Natural killer cell treated with Interleukin-12 subunit alpha and Interleukin-12 subunit beta and Interleukin-15 and Interleukin-18, amount 100 ng/mL, for 72 hours (primary cell): ENCODE results near the gene FYTTD1. TPM values are rescaled to one million over a fixed set of nuclear protein-coding genes. Genes with fewer than 3 reads are reported as not detected.

ENCODE experiments used
- total RNA-seq, 2 donors: library from RNA; stranded (reverse); gene quantifications; one replicate each; pipeline ENCODE4 v1.2.3, GENCODE V29; 2022

Gene FYTTD1
- total RNA-seq, 2 donors from 2014 or later, result 36.0 to 66.1 TPM

Other genes with a start within 250 kb of the FYTTD1 start
- gene BDH1, start 193.9 kb upstream of the FYTTD1 start, total RNA-seq, result 100 to 1,000 TPM in 1 of 2 donors, 10 to 100 TPM in 1; 62.4 to 136 TPM
- 10 to 100 TPM; 42.7 to 59.7 TPM for gene RUBCN, start 13.0 kb upstream of the FYTTD1 start, total RNA-seq
- 10 to 100 TPM; 67.3 to 74.7 TPM for gene LRCH3, start 41.4 kb downstream of the FYTTD1 start, total RNA-seq
- gene RPL35A, start 200.3 kb downstream of the FYTTD1 start, total RNA-seq, result 100 to 1,000 TPM; 683 to 726 TPM
- 1 to 10 TPM; 2.6 to 4.2 TPM for gene LMLN, start 210.3 kb downstream of the FYTTD1 start, total RNA-seq